SKM-1 treated with dmso at 0.1 percent for 144 hours (cell line): ENCODE results near the gene PHLDA3.
A peak's percentile ranks its signal among the peaks of the same experiment; 100 is the strongest.

Experiments used
- DNase-seq: peaks from one replicate; lab custom pipeline; 2025; ENCODE audit not compliant: unreplicated experiment; lab: John Stamatoyannopoulos, UW

PHLDA3 gene

DNA sequence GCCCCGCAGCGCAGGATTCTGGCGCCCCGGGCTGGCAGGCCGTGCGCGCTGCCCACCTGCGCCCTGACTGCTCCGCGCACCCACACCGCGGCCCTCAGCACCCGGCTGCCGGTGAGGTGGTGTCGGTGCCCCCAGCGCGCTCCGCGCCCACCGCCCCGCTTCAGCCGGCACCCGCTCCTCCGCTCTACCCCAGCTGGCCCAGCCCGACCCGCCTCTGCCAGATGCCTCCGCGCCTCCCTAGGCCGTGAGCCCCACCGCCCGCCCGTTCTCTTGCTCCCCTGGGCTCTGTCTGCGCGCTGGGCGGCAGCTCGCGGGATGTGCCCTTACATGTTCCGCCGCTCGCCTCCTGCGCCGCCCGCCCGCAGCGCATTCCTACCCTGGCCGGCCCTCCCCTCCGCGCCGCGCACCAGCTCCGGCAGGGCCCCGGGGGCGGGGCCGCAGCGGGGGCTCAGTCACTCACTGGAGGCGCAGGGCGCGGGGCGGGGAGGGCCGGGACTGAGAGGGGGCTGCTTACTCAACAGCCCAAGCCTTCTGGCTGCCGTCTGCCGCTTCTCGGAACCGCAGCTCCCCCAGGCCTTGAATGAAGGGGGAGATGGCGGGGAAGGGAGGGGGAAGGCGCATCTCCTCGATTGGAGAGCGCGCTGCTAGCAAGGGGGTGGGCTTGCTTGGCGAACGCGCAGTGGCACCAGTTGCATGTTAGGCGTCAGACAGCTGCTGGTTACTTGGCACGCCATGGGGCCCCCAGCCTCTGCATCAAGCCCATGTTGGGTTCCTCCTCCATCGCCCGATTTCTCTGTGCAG is at the start of gene PHLDA3:
Gene PHLDA3 (minus strand): TSS at position 345 of the 801 bp plus-strand sequence. CDS start 402 bp downstream, outside the sequence.
- DNase-seq: no peak

- DNase-seq: no peak
Observed at GRCh38 chr1:201518071-201518470, 49.1 kb upstream of the PHLDA3 start.

- DNase-seq: no peak
Observed at GRCh38 chr1:201517631-201518030, 48.6 kb upstream of the PHLDA3 start.

DNA sequence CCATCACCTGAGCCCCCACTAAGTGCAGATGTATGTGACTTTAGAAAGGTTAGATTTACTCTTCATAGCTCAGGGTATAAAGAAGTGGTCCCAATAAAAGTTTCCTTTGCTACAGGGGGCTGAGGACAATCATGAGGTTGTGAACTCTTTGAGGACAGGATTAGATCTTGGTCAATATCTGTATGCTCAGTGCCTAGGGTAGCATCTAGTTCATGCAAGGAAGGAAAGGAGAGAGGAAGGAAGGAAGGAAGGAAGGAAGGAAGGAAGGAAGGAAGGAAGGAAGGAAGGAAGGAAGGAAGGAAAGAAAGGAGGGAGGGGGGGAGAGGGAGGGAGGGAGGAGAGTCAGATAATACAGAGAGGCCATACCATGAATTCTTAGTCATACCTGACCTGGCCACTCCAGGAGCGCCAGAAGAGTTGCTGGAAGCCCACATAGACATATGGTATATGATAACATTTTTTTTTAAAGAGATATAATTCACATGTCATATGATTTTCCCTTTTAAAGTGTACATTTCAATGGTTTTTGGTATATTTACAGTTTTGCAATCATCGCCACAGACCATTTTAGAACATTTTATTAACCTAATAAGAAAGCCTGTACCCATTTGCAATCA is 47.6 kb upstream of the PHLDA3 start:
- DNase-seq: no peak

GRCh38 chr1:201515895-201516294 is 46.9 kb upstream of the PHLDA3 start:
- DNase-seq: no peak

- DNase-seq: no peak
Observed at GRCh38 chr1:201515062-201515750, 46.2 kb upstream of the PHLDA3 start.

- no peak for DNase-seq
Observed at GRCh38 chr1:201514466-201514865, 45.5 kb upstream of the PHLDA3 start.

GRCh38 chr1:201513498-201514243 is 44.7 kb upstream of the PHLDA3 start:
- DNase-seq: no peak

GRCh38 chr1:201511941-201512539 is 43.1 kb upstream of the PHLDA3 start:
- DNase-seq: peak; percentile 94

- no peak for DNase-seq
Observed at GRCh38 chr1:201511396-201511940, 42.5 kb upstream of the PHLDA3 start.

- no peak for DNase-seq
Observed at GRCh38 chr1:201510734-201511133, 41.7 kb upstream of the PHLDA3 start.

- DNase-seq: no peak
Observed at GRCh38 chr1:201509601-201510374, 40.8 kb upstream of the PHLDA3 start.

DNA sequence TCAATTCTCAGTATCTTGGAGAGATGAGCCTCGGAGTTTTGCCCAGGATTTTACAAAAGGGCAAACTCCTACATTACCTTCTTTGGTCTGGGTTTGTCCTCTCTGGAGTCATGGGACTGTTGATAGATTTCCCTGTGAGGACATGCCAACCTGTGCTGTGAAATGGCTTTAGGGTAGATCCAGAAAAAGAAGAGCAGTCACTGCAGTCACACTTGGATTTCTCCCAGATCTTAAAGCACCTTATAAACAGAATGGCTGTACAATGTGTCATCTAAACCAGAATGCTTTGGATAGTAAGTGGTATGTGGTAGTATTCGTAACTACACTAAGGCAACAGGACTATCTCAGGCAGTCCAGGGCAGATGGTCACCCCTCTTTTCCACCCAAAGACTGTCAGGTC is 39.8 kb upstream of the PHLDA3 start:
- DNase-seq: no peak

DNA sequence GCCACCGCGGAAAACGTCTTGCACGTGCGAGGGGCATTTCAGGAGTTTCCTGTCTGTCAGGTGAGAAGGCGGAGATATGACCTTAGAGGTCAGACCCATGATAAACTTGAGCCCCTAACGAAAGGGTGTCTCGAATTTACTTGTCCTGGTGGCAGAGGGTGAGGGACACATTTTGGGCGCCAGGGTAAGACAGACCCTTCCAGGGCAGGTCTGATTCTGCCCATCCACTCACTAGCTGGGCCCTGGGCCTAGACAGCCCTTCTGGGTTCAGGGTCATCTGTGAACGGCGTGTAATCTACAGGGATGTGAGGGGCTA is 38.3 kb upstream of the PHLDA3 start:
- DNase-seq: no peak

DNA sequence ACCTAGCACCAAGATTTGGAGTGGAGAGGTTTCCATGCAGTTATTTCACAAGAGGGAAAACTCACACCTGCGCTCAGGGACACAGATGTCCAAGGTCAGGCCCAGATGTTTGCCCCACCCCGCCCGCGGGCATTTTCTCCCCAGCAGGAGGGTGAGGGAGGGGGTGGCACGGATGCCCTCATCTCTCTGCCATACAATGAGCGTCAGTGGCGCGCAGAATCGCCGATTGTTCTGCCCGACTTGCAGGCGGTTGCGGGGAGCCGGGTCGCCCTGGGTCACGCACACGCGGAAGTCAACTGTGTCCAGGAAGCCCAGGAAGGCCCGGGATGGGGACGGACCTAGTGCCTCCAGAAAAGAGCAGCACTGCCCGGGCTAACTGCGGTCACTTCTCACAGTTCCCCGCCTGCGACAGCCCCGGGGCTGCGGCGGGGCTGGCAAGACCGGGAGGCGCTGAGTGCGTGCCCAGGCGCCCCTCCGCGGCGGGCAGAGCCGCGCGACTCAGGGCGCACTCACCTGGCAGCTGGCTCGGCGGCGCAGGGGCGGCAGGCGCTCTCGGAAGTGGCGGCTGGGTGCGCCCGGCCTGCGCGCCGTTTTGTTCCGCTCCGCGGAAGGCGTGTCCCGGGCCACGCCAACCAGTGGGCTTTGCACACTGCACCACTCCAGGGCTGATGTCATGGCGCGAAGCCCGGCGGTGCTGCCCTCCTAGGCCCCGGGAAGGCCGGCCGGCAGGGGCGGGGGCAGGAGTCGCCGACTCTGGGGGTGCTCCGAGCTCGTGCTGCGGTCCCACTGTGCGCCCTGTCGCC is 37.8 kb upstream of the PHLDA3 start, which contains the start of gene CSRP1:
Gene CSRP1 (minus strand): TSS at position 567 of the 803 bp plus-strand sequence. CDS start 10,820 bp downstream, outside the sequence.
- DNase-seq: peak; percentile 72

- no peak for DNase-seq
Observed at GRCh38 chr1:201506092-201506491, 37.1 kb upstream of the PHLDA3 start.

DNA sequence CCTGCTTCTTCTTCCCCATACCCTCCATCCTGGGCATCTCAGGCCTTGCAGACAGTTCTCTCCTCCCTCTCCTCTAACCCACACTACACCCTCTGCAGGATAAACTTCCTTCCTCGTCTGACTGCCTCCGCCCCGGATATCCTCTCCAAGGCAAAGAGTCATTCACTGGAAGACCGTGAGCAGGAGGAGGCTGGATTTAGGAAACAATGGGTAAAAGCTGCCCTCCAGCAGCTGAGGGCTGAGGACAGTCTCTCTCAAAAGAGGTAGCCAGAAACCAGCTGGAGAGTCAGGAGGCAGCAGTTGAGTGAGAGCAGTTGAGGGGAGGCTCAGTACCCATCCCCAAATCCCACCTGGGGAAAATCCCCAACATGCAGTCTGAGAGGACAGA is 36.5 kb upstream of the PHLDA3 start:
- DNase-seq: peak; percentile 17

- no peak for DNase-seq
Observed at GRCh38 chr1:201504799-201505502, 36.0 kb upstream of the PHLDA3 start.
